HG02973 (cell line): ENCODE results near the gene KRI1.

Source experiments
- ATAC-seq: cut with Tn5 transposase; IDR thresholded peaks from one replicate; pipeline ENCODE4 v1.9.1; 2021; ENCODE audit warnings: moderate library complexity; ENCODE audit not compliant: unreplicated experiment

KRI1 gene

DNA sequence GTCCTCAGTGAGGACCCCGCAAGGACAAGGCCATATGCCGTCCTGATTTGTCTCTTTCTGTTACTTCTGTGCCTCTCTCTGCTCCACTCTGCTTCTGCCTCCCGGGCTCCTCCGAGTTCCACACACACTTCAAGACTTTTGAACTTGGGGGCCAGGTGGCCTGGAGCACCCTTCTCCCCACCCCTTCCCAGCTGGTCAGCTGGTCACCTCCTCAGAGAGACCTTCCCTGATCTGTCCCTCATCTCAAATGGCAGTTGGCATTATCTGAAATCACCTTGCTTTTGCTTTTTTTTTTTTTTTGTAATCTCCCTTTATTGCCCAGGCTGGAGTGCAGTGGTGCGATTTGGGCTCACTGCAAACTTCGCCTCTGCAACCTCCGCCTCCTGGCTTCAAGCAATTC is 46.4 kb downstream of the KRI1 start:
- ATAC-seq: no peak

DNA sequence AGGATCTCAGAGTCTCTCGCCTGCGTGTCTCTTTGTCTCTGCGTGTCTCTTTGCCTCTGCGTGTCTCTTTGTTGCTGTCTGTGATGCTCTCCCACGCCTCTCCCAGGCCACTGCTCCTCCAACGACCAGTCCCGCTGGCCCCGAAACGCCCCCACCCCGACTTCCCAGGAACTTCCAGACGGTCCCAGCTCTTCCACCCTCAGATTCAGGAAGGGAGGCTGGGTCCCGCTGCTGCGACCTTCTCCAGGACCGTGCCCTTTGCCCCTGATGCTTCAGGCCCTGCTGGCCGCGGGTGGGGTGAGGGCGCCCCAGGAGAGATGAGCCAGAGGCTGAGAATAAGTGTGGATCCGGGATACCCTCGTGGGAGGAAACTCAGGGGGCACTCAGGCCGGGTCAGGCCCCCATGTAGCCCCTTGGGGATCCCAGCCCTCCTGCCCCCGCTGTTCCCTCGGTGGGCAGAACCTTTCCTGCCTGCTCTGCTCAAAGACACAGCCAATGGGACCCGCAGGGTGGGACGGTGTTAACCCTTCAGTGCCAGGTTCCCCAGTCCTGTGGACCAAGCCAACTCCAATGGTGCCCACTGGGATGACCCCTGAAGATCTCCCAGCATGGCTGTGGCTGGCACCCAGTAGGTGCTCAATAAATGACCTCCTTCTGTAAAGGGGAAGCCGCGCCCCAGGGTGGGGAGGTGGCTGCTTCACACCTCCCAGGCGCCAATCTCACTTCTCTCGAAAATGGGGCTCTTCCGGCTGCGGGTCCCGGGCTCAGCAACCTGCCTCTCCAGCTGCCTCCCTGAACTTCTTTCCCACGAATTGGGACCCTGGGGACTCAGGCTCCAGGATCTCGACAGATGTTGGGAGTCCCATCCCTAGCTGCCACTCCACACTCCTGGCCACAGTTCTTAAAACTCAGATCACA is 47.1 kb downstream of the KRI1 start:
- ATAC-seq: no peak

- ATAC-seq: no peak
Measured at GRCh38 chr19:10517760-10518443, 47.9 kb downstream of the KRI1 start.

DNA sequence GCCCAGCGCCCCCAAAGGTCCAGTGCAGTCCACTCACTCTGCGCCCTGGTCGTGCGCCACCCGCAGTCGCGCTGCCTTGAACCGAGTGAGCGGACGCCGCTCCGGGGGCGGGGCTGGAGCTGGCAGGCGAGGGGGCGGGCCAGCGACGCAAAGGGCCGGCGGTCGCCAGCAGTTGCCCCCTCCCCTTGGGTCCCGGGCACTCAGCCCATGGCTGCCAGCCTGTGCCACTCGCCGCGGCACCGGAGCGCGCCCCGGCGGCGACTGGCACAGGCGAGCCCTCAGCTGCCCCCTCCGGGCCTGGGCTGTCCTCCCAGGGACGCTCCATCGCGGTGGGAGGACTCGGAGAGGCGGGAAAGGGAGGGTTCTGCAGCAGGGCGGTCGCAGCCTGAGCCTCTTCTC is 48.5 kb downstream of the KRI1 start, which contains the start of gene S1PR5:
S1PR5 (minus strand) TSS at position 87 of the 399 bp plus-strand sequence. CDS start 2,436 bp downstream, outside the sequence.
- no peak for ATAC-seq

GRCh38 chr19:10516671-10517286 is 49.0 kb downstream of the KRI1 start:
- ATAC-seq: no peak

- no peak for ATAC-seq
Measured at GRCh38 chr19:10516064-10516385, 49.8 kb downstream of the KRI1 start.

- no peak for ATAC-seq
Measured at GRCh38 chr19:10514211-10515145, 51.3 kb downstream of the KRI1 start.

- ATAC-seq: no peak
Measured at GRCh38 chr19:10513223-10513622, 52.6 kb downstream of the KRI1 start.

DNA sequence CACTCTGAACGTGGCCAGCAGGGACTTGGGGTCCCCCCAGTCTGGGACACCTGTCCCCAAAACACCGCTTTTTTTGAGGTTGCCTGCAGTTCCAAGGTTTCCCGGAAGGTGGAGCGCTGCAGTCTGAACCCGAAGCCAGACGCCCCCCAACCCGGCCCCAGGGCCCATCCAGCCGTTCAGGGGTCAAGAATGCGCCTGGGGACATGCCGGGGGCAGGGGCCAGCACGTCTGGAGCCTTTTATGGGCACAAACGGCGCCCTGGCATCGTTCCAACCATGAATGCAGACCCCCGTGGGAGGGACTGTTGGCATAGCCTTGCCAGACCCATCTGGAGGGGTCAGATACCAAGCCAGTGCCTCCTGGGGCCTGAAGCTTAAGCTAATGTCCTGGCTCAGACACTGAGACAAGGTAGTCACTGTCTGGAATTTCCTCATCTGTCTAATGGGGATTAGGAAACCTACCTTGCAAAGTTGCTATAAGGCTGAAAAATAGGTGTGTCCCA is 55.5 kb downstream of the KRI1 start:
- ATAC-seq: no peak

DNA sequence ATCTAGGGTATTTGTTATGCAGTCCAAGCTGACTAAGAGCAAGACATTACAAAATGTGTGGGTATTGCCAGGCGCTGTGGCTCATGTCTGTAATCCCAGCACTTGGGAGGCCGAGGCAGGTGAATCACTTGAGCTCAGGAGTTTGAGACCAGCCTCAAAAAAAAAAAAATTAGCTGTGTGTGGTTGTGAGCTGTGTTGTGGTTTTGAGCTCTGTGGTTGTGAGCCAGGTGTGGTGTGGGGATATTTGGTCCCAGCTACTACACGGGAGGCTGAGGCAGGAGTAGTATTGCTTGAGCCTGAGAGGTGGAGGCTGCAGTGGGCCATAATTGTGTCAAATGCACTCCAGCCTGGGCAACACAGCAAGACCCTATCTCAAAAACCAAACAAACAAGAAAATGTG is 57.1 kb downstream of the KRI1 start:
- no peak for ATAC-seq

DNA sequence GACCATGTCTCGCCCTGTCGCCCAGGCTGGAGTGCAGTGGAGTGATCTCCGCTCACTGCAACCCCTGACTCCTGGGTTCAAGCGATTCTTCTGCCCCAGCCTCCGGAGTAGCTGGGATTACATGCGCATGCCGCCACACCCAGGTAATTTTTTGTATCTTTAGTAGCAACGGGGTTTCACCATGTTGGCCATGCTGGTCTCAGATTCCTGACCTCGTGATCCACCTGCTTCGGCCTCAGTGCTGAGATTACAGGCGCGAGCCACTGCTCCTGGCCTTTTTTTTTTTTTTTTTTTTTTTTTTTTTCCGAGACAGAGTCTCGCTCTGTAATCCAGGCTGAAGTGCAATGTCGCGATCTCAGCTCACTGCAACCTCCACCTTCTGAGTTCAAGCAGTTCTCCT is 57.8 kb downstream of the KRI1 start:
- no peak for ATAC-seq

DNA sequence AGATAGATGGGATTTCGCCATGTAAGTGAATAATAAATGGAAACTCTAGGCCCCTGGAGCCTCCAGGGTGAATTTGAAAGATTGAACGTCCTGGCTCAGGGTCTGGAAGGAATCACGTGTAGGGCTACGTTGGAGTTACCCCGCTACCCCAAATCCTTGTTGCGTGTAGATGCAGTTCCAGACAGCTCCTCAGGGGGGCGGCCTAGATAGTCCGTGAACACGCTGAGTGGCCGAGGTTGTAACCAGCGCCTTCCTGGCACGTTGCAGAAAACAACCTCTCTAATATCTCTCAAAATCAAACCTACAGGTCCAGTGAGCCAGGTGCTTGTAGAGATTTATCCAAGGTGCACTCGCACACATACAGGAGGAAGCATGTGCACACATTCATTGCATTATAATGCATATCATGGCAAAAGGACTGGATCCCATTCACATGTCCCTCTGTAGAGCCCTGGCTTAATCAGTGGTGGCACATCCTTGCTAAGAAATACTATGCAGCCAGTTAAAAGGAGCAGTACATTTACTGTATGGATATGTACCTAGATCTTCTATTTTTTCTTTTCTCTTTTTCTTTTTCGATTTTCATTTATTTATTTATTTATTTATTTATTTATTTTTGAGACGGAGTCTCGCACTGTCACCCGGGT is 60.1 kb downstream of the KRI1 start:
- no peak for ATAC-seq
